OCI-LY1 (cell line): ENCODE data around the gene TTN.

Experiments used
- EZH2 ChIP-seq: fragments of 200-600 bp; sonication (generic), shearing (Covaris generic); IDR thresholded peaks from 2 replicates; pipeline ENCODE4 v1.8.0; 2017; ENCODE audit warnings: borderline replicate concordance, mixed run types, mild to moderate bottlenecking, antibody characterized with exemption, low read length, moderate library complexity, mixed read lengths
- TF ChIP-seq, protein P1 (sequence below): fragments of 200-600 bp; sonication (generic), shearing (Covaris generic); IDR thresholded peaks from 2 replicates; pipeline ENCODE4 v1.5.1; 2017; ENCODE audit warnings: mild to moderate bottlenecking, antibody characterized with exemption, low read length, moderate library complexity, mixed read lengths

DNA sequence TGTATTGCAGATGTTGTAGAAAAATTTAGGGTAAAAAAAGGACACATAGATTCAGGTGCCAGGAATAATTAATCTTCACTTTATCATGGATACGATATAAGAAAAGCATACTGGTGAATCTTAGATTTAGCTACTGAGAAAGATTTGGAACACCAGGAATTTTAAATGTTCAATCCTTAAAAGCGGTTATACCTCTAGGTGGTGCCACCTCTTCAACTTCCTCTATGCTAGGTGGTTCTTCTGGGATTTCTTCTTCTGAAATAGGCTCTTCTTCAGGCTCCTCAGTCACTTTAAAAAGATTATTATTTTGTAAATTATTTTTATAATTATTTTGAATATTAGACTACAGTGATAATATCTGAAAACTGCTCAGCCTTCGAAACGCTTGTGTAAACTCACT lies 133.1 kb downstream of the TTN start:
- TF ChIP-seq, protein P1, sequence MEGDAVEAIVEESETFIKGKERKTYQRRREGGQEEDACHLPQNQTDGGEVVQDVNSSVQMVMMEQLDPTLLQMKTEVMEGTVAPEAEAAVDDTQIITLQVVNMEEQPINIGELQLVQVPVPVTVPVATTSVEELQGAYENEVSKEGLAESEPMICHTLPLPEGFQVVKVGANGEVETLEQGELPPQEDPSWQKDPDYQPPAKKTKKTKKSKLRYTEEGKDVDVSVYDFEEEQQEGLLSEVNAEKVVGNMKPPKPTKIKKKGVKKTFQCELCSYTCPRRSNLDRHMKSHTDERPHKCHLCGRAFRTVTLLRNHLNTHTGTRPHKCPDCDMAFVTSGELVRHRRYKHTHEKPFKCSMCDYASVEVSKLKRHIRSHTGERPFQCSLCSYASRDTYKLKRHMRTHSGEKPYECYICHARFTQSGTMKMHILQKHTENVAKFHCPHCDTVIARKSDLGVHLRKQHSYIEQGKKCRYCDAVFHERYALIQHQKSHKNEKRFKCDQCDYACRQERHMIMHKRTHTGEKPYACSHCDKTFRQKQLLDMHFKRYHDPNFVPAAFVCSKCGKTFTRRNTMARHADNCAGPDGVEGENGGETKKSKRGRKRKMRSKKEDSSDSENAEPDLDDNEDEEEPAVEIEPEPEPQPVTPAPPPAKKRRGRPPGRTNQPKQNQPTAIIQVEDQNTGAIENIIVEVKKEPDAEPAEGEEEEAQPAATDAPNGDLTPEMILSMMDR, result no peak
- no peak for TF ChIP-seq EZH2
